Neural cell (in vitro differentiated cells): ENCODE results near the gene NDUFAF2. TPM values are rescaled to one million over a fixed set of nuclear protein-coding genes. Genes with fewer than 3 reads are reported as not detected.

Experiments used
- H2AFZ ChIP-seq: fragments of 200-600, 300-800 bp; sonication (generic), shearing (Covaris generic); 2 replicates; pipeline ENCODE4 v1.6.0; 2014; ENCODE audit warnings: low read depth, mild to moderate bottlenecking, antibody characterized with exemption, low read length, moderate library complexity
- H3F3A ChIP-seq: fragments of 200-600 bp; shearing (Covaris generic); 2 replicates; pipeline ENCODE4 v1.6.1; 2016; ENCODE audit warnings: mild to moderate bottlenecking, moderate library complexity, mixed read lengths, antibody characterized with exemption, low read length; ENCODE audit not compliant: insufficient read depth, poor library complexity, severe bottlenecking
- H3K27ac ChIP-seq: fragments of 200-600, 300-800 bp; sonication (generic), shearing (Covaris generic); 2 replicates; pipeline ENCODE4 v1.5.1; 2014; ENCODE audit warnings: mild to moderate bottlenecking, low read length, moderate library complexity
- H3K27me3 ChIP-seq: fragments of 300-800, 200-600 bp; sonication (generic), shearing (Covaris generic); 2 replicates; pipeline ENCODE4 v1.6.0; 2014; ENCODE audit warnings: mild to moderate bottlenecking, low read depth, low read length, moderate library complexity; ENCODE audit not compliant: insufficient read depth
- H3K36me3 ChIP-seq: fragments of 300-800, 200-600 bp; sonication (generic), shearing (Covaris generic); 2 replicates; pipeline ENCODE4 v1.5.1; 2014; ENCODE audit warnings: mild to moderate bottlenecking, antibody characterized with exemption, low read length, moderate library complexity; ENCODE audit not compliant: insufficient read depth
- H3K4me2 ChIP-seq: fragments of 300-800, 200-600 bp; sonication (generic), shearing (Covaris generic); 2 replicates; pipeline ENCODE4 v1.6.0; 2014; ENCODE audit warnings: mild to moderate bottlenecking, low read length
- H3K4me3 ChIP-seq: fragments of 300-800, 200-600 bp; sonication (generic), shearing (Covaris generic); 2 replicates; pipeline ENCODE4 v1.5.1; 2014; ENCODE audit warnings: mild to moderate bottlenecking, low read length, moderate library complexity
- H3K79me2 ChIP-seq: fragments of 200-600 bp; shearing (Covaris generic); replicated peaks from 2 replicates; pipeline ENCODE4 v1.6.0; 2014; ENCODE audit warnings: mild to moderate bottlenecking, low read length, moderate library complexity; ENCODE audit not compliant: insufficient read depth
- H3K9ac ChIP-seq: fragments of 300-800, 200-600 bp; sonication (generic), shearing (Covaris generic); 2 replicates; pipeline ENCODE4 v1.6.1; 2016; ENCODE audit warnings: mild to moderate bottlenecking, low read length, mixed read lengths
- H3K9me2 ChIP-seq: fragments of 200-600 bp; shearing (Covaris generic); 2 replicates; pipeline ENCODE4 v1.6.1; 2016; ENCODE audit warnings: mild to moderate bottlenecking, low read length, mixed read lengths; ENCODE audit not compliant: insufficient read depth
- H3K9me3 ChIP-seq: fragments of 200-600, 300-800 bp; sonication (generic), shearing (Covaris generic); 2 replicates; pipeline ENCODE4 v1.6.1; 2016; ENCODE audit warnings: mild to moderate bottlenecking, mixed run types, low read length, moderate library complexity, mixed read lengths
- H4K20me1 ChIP-seq: fragments of 200-600 bp; shearing (Covaris generic); 2 replicates; pipeline ENCODE4 v1.6.1; 2016; ENCODE audit warnings: mild to moderate bottlenecking, mixed run types; ENCODE audit not compliant: insufficient read depth
- EP300 ChIP-seq: fragments of 450-650 bp; conservative IDR thresholded peaks from 2 replicates; pipeline ENCODE4 v1.6.1; 2014; ENCODE audit warnings: antibody characterized with exemption, mild to moderate bottlenecking, moderate library complexity; ENCODE audit not compliant: poor library complexity, severe bottlenecking
- EZH2 ChIP-seq: fragments of 200-600, 300-800 bp; shearing (Covaris generic), sonication (generic); IDR thresholded peaks from 2 replicates; pipeline ENCODE4 v1.6.1; 2014; ENCODE audit warnings: antibody characterized with exemption, low read length, borderline replicate concordance, mild to moderate bottlenecking; ENCODE audit not compliant: insufficient read depth, poor library complexity, severe bottlenecking
- MXI1 ChIP-seq: fragments of 450-650 bp; conservative IDR thresholded peaks from 2 replicates; pipeline ENCODE4 v1.6.1; 2014; ENCODE audit warnings: antibody characterized with exemption, mild to moderate bottlenecking; ENCODE audit not compliant: poor library complexity, severe bottlenecking
- POLR2AphosphoS5 ChIP-seq: IDR thresholded peaks from 2 replicates; pipeline ENCODE4 v1.6.1; 2012
- RAD21 ChIP-seq: fragments of 450-650 bp; conservative IDR thresholded peaks from 2 replicates; pipeline ENCODE4 v1.6.1; 2014; ENCODE audit warnings: antibody characterized with exemption, mild to moderate bottlenecking, moderate library complexity
- SMC3 ChIP-seq: fragments of 450-650 bp; conservative IDR thresholded peaks from 2 replicates; pipeline ENCODE4 v1.6.1; 2014; ENCODE audit warnings: antibody characterized with exemption, mild to moderate bottlenecking, moderate library complexity; ENCODE audit not compliant: poor library complexity
- TAF1 ChIP-seq: IDR thresholded peaks from 2 replicates; pipeline ENCODE4 v1.6.1; 2012; ENCODE audit warnings: low read depth
- polyA plus RNA-seq: library from polyadenylated mRNA; depleted of rRNA; stranded (reverse); fragments of >200 nt; gene quantifications from 2 replicates; pipeline ENCODE4 v1.2.3, GENCODE V29; 2014
- TF ChIP-seq, protein P1 (sequence below): IDR thresholded peaks from 2 replicates; pipeline ENCODE4 v1.6.1; 2012; ENCODE audit warnings: borderline replicate concordance
- TF ChIP-seq, protein P2 (sequence below): fragments of 450-650 bp; IDR thresholded peaks from 2 replicates; pipeline ENCODE4 v1.5.1; 2014; ENCODE audit warnings: antibody characterized with exemption, mild to moderate bottlenecking, moderate library complexity; ENCODE audit not compliant: poor library complexity, severe bottlenecking

Gene NDUFAF2
- polyA plus RNA-seq, 1 donor from 2014 or later: 53.6 TPM

GRCh38 chr5:61051267-61051666 lies 106.3 kb downstream of the NDUFAF2 start:
- no peaks in the 10 kb centered on the region for H3K9me3 ChIP-seq
- H4K20me1 ChIP-seq: no peaks in the 10 kb centered on the region
- H3K4me3 ChIP-seq: no peak overlapping the region
- H2AFZ ChIP-seq: no peak overlapping the region
- no peaks in the 10 kb centered on the region for H3K27me3 ChIP-seq
- no peaks in the 10 kb centered on the region for H3K79me2 ChIP-seq
- TF ChIP-seq EZH2 (no peak), EP300 (no peak), MXI1 (no peak), SMC3 (no peak), RAD21 (no peak), TAF1 (no peak), POLR2AphosphoS5 (no peak)
- TF ChIP-seq, protein P1, sequence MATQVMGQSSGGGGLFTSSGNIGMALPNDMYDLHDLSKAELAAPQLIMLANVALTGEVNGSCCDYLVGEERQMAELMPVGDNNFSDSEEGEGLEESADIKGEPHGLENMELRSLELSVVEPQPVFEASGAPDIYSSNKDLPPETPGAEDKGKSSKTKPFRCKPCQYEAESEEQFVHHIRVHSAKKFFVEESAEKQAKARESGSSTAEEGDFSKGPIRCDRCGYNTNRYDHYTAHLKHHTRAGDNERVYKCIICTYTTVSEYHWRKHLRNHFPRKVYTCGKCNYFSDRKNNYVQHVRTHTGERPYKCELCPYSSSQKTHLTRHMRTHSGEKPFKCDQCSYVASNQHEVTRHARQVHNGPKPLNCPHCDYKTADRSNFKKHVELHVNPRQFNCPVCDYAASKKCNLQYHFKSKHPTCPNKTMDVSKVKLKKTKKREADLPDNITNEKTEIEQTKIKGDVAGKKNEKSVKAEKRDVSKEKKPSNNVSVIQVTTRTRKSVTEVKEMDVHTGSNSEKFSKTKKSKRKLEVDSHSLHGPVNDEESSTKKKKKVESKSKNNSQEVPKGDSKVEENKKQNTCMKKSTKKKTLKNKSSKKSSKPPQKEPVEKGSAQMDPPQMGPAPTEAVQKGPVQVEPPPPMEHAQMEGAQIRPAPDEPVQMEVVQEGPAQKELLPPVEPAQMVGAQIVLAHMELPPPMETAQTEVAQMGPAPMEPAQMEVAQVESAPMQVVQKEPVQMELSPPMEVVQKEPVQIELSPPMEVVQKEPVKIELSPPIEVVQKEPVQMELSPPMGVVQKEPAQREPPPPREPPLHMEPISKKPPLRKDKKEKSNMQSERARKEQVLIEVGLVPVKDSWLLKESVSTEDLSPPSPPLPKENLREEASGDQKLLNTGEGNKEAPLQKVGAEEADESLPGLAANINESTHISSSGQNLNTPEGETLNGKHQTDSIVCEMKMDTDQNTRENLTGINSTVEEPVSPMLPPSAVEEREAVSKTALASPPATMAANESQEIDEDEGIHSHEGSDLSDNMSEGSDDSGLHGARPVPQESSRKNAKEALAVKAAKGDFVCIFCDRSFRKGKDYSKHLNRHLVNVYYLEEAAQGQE: no peak
- TF ChIP-seq, protein P2, sequence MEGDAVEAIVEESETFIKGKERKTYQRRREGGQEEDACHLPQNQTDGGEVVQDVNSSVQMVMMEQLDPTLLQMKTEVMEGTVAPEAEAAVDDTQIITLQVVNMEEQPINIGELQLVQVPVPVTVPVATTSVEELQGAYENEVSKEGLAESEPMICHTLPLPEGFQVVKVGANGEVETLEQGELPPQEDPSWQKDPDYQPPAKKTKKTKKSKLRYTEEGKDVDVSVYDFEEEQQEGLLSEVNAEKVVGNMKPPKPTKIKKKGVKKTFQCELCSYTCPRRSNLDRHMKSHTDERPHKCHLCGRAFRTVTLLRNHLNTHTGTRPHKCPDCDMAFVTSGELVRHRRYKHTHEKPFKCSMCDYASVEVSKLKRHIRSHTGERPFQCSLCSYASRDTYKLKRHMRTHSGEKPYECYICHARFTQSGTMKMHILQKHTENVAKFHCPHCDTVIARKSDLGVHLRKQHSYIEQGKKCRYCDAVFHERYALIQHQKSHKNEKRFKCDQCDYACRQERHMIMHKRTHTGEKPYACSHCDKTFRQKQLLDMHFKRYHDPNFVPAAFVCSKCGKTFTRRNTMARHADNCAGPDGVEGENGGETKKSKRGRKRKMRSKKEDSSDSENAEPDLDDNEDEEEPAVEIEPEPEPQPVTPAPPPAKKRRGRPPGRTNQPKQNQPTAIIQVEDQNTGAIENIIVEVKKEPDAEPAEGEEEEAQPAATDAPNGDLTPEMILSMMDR: no peak
- no peaks in the 10 kb centered on the region for H3K9me2 ChIP-seq
- no peak overlapping the region for H3K9ac ChIP-seq
- H3K4me2 ChIP-seq: no peak overlapping the region
- H3F3A ChIP-seq: no peaks in the 10 kb centered on the region
- H3K27ac ChIP-seq: no peak overlapping the region
- H3K36me3 ChIP-seq: no peaks in the 10 kb centered on the region

DNA sequence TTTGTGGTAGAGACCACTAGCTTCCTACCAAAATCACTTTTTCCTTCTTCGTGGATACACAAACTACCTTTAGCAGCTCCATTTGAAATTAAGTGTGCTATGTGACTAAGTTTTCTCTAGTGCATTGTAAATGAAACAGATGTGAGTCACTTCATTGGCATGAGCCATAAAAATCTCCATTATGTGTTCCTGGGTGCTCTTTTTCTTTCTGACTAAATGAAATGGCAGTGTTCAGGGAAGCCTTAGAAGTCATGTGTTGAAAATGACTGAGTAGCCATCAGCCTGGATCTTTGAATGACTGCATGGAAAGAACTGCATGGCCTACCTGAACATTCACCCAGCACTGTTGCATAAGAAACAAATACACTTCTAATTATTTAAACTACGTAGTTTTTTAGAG lies 107.9 kb downstream of the NDUFAF2 start:
- no peak overlapping the region for H3K4me2 ChIP-seq
- H3K9ac ChIP-seq: no peak overlapping the region

DNA sequence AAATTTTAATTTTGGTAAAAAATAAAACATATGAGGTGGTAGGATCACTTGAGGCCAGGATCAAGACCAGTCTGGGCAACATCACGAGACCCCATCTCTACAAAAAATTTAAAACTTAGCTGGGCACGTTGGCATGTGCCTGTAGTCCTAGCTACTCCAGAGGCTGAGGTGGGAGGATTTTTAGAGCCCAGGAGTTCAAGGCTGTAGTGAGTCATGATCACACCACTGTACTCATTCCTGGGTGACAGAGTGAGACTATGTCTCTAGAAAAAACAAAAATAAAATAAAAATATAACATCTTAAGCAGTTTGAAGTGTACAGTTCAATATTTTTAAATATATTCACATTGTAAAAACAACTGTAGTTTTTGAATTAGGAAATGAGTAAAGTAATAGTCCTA lies 108.9 kb downstream of the NDUFAF2 start:
- Histone ChIP-seq H3K79me2 (no peaks in the 10 kb centered on the region), H3K4me3 (no peak overlapping the region), H3K9me2 (no peaks in the 10 kb centered on the region), H3K36me3 (no peaks in the 10 kb centered on the region), H3F3A (no peaks in the 10 kb centered on the region), H4K20me1 (no peaks in the 10 kb centered on the region), H3K27me3 (no peaks in the 10 kb centered on the region), H3K4me2 (no peak overlapping the region), H2AFZ (no peak overlapping the region), H3K9me3 (no peaks in the 10 kb centered on the region), H3K27ac (no peak overlapping the region), H3K9ac (no peak overlapping the region)
- TF ChIP-seq, protein P1: no peak
- TF ChIP-seq SMC3 (no peak), EP300 (no peak), TAF1 (no peak), EZH2 (no peak), MXI1 (no peak)
- TF ChIP-seq, protein P2: no peak

More for the DNA sequence above, 107.9 kb downstream of the NDUFAF2 start:
- Histone ChIP-seq H4K20me1 (no peaks in the 10 kb centered on the region), H3K9me2 (no peaks in the 10 kb centered on the region), H3K9me3 (no peaks in the 10 kb centered on the region), H3K36me3 (no peaks in the 10 kb centered on the region), H3F3A (no peaks in the 10 kb centered on the region), H3K27me3 (no peaks in the 10 kb centered on the region), H3K4me3 (no peak overlapping the region), H2AFZ (no peak overlapping the region), H3K79me2 (no peaks in the 10 kb centered on the region), H3K27ac (no peak overlapping the region)
- no peak for TF ChIP-seq RAD21
- no peak for TF ChIP-seq SMC3
- TF ChIP-seq TAF1: no peak
